WTC11 (cell line): ENCODE data around the gene CFAP68. TPM values are rescaled to one million over a fixed set of nuclear protein-coding genes. Genes with fewer than 3 reads are reported as not detected.

Source experiments
- ATAC-seq: fragments of 200-7000 bp; cut with Tn5 transposase; 2 replicates; pipeline ENCODE4 v1.10.0; 2021; ENCODE audit warnings: mild to moderate bottlenecking, moderate library complexity
- CTCF ChIA-PET: fragments of 300-600 bp; sonication (Branson Sonifier 250); formaldehyde crosslinking; loops from one replicate; lab custom pipeline; 2021; ENCODE audit warnings: antibody characterized with exemption; lab: Charles Lee
- POLR2A ChIA-PET: fragments of 350-600 bp; sonication (Branson Sonifier 250); formaldehyde crosslinking; loops from one replicate; lab custom pipeline; 2021; ENCODE audit warnings: antibody characterized with exemption; lab: Charles Lee
- DNase-seq: peaks from one replicate; pipeline ENCODE4 v3.0.0; 2021; ENCODE audit warnings: low spot score
- H3K27ac Mint-ChIP-seq: 2 replicates; pipeline ENCODE4 v1.8.0; 2021; ENCODE audit warnings: mixed read lengths
- H3K27me3 Mint-ChIP-seq: 2 replicates; pipeline ENCODE4 v1.8.0; 2021; ENCODE audit warnings: low read depth, mild to moderate bottlenecking, moderate library complexity, mixed read lengths
- H3K36me3 Mint-ChIP-seq: 2 replicates; pipeline ENCODE4 v1.8.0; 2021; ENCODE audit warnings: mixed read lengths
- H3K4me1 Mint-ChIP-seq: 2 replicates; pipeline ENCODE4 v1.8.0; 2022; ENCODE audit warnings: mixed read lengths
- H3K4me3 Mint-ChIP-seq: 2 replicates; pipeline ENCODE4 v1.8.0; 2021; ENCODE audit warnings: mild to moderate bottlenecking, moderate library complexity, mixed read lengths
- H3K9me3 Mint-ChIP-seq: 2 replicates; pipeline ENCODE4 v1.8.0; 2021; ENCODE audit warnings: mixed read lengths
- AR ChIP-seq: fragments of 250-450 bp; sonication (Bioruptor Pico); IDR thresholded peaks from 2 replicates; pipeline ENCODE4 v1.9.0; 2021; ENCODE audit warnings: mild to moderate bottlenecking
- ARID4B ChIP-seq: sonication (generic); formaldehyde crosslinking; IDR thresholded peaks from 2 replicates; pipeline ENCODE4 v1.8.0; 2023; ENCODE audit warnings: missing genetic modification reagents, mild to moderate bottlenecking, borderline replicate concordance
- FOXJ3 ChIP-seq: sonication (generic); formaldehyde crosslinking; IDR thresholded peaks from 2 replicates; pipeline ENCODE4 v1.9.0; 2021; ENCODE audit warnings: missing genetic modification reagents, mild to moderate bottlenecking, borderline replicate concordance
- IRF1 ChIP-seq: sonication (generic); formaldehyde crosslinking; IDR thresholded peaks from 2 replicates; pipeline ENCODE4 v1.8.0; 2023; ENCODE audit warnings: missing genetic modification reagents
- IRF2 ChIP-seq: sonication (generic); formaldehyde crosslinking; IDR thresholded peaks from 2 replicates; pipeline ENCODE4 v1.8.0; 2022; ENCODE audit warnings: low read depth, missing genetic modification reagents, borderline replicate concordance
- MXD4 ChIP-seq: fragments of 250-450 bp; sonication (Bioruptor Pico); IDR thresholded peaks from 2 replicates; pipeline ENCODE4 v1.8.0; 2021; ENCODE audit warnings: mild to moderate bottlenecking, moderate library complexity, borderline replicate concordance
- PRDM15 ChIP-seq: sonication (generic); formaldehyde crosslinking; IDR thresholded peaks from 2 replicates; pipeline ENCODE4 v1.8.0; 2022; ENCODE audit warnings: missing genetic modification reagents
- ZNF121 ChIP-seq: sonication (generic); formaldehyde crosslinking; IDR thresholded peaks from 2 replicates; pipeline ENCODE4 v1.8.0; 2023; ENCODE audit warnings: missing genetic modification reagents
- ZNF232 ChIP-seq: sonication (generic); formaldehyde crosslinking; IDR thresholded peaks from 2 replicates; pipeline ENCODE4 v1.8.0; 2022; ENCODE audit warnings: mild to moderate bottlenecking, missing genetic modification reagents
- ZNF396 ChIP-seq: fragments of 250-450 bp; sonication (Bioruptor Pico); IDR thresholded peaks from 2 replicates; pipeline ENCODE4 v1.8.0; 2021; ENCODE audit warnings: mild to moderate bottlenecking, moderate library complexity, borderline replicate concordance
- total RNA-seq: library from RNA; stranded (reverse); gene quantifications from 3 replicates; pipeline ENCODE4 v1.2.3, GENCODE V29; 2021

The CFAP68 gene
- total RNA-seq, 1 experiment from 2014 or later, result 18.7 TPM

GRCh38 chr11:111843661-111844060 lies 35.7 kb upstream of the CFAP68 start (continued):
- no peak for TF ChIP-seq ARID4B (CRISPR knock-in tag)
- TF ChIP-seq IRF1 (CRISPR knock-in tag), result no peak
- TF ChIP-seq PRDM15 (CRISPR knock-in tag), result no peak
- TF ChIP-seq MXD4, result no peak
- TF ChIP-seq ZNF121 (CRISPR knock-in tag), result no peak
- TF ChIP-seq AR (CRISPR knock-in tag), result no peak
- TF ChIP-seq ZNF396, result no peak
- TF ChIP-seq FOXJ3 (CRISPR knock-in tag), result no peak

- ATAC-seq (no peak), DNase-seq (no peak)
- Mint-ChIP-seq H3K4me1 (peaks cover 18% of the 10 kb centered on the region), H3K27me3 (no peaks in the 10 kb centered on the region), H3K9me3 (no peaks in the 10 kb centered on the region), H3K36me3 (peaks cover 7% of the 10 kb centered on the region; the same call in 1 of the 2 replicates), H3K27ac (no peak overlapping the region), H3K4me3 (no peak overlapping the region)
- TF ChIP-seq AR (CRISPR knock-in tag), result no peak
- TF ChIP-seq IRF2 (CRISPR knock-in tag), result no peak
- no peak for TF ChIP-seq ZNF232 (CRISPR knock-in tag)
- CTCF ChIA-PET, result interaction anchor here (1.2 to 2.1 kb wide), 3 partner anchors 25 to 259 kb away, joined by 3 to 8 read pairs (median 4); partner anchors contain the start of gene ALG9
- POLR2A ChIA-PET, result interaction anchor here (1.2 kb wide), 1 partner anchor 228 kb away, joined by 3 read pairs; no protein-coding TSS in a partner anchor
Measured at GRCh38 chr11:111845276-111846028, 33.9 kb upstream of the CFAP68 start.
